ENCODE data around the gene MLN.

The MLN gene

GRCh38 chr6:33752646-33753015, 51.2 kb downstream of the MLN start:
- DNase-seq (ENCODE audit: low spot score): no peak

GRCh38 chr6:33751771-33752645, 51.8 kb downstream of the MLN start:
- DNase-seq (ENCODE audit: low spot score): no peak

- DNase-seq (ENCODE audit: low spot score): no peak
These were observed 53.4 kb downstream of the MLN start for GRCh38 chr6:33750244-33750991.

GRCh38 chr6:33749401-33749800, 54.4 kb downstream of the MLN start:
- no peak for DNase-seq (ENCODE audit: low spot score)

GRCh38 chr6:33748841-33749240, 55.0 kb downstream of the MLN start:
- no peak for DNase-seq (ENCODE audit: low spot score)

- no peak for DNase-seq (ENCODE audit: low spot score)
These were observed 56.0 kb downstream of the MLN start for GRCh38 chr6:33747823-33748222.

- peak; percentile 94 for DNase-seq (ENCODE audit: low spot score)
These were observed 57.1 kb downstream of the MLN start, which contains the start of gene IP6K3 for GRCh38 chr6:33746651-33747100. Gene IP6K3 (minus strand): TSS chr6:33746905. CDS start chr6:33735476, 11,429 bp downstream.

- peak; percentile 68 for DNase-seq (ENCODE audit: low spot score)
These were observed 57.7 kb downstream of the MLN start for GRCh38 chr6:33746036-33746600.

GRCh38 chr6:33745548-33745947, 58.3 kb downstream of the MLN start:
- peak; percentile 31 for DNase-seq (ENCODE audit: low spot score)

- DNase-seq (ENCODE audit: low spot score): no peak
These were observed 58.8 kb downstream of the MLN start for GRCh38 chr6:33744895-33745546.

Data from pons (tissue), 1 donor.